ENCODE data around the gene SLC17A8. TPM values are rescaled to one million over a fixed set of nuclear protein-coding genes. Genes with fewer than 3 reads are reported as not detected.
A peak's percentile ranks its signal among the peaks of the same experiment; 100 is the strongest.

The SLC17A8 gene
- total RNA-seq, 1 experiment from 2014 or later = not detected

GRCh38 chr12:100346660-100347059 is 10.2 kb upstream of the SLC17A8 start:
- H3K9me3 ChIP-seq (replicated peaks) = no peaks in the 10 kb centered on the region
- H3K4me3 ChIP-seq = no peak overlapping the region
- H3K36me3 ChIP-seq = no peaks in the 10 kb centered on the region
- H3K4me1 ChIP-seq = no peaks in the 10 kb centered on the region
- H3K27ac ChIP-seq = no peak overlapping the region
- no peaks in the 10 kb centered on the region for H3K27me3 ChIP-seq
- peak in 1 of 2 experiments; percentile 23 for DNase-seq

GRCh38 chr12:100348657-100349454 is 8.0 kb upstream of the SLC17A8 start:
- peak in 1 of 2 experiments; percentile 45 for DNase-seq
- no peaks in the 10 kb centered on the region for H3K4me1 ChIP-seq
- no peaks in the 10 kb centered on the region for H3K27me3 ChIP-seq
- H3K36me3 ChIP-seq = no peaks in the 10 kb centered on the region
- no peak overlapping the region for H3K4me3 ChIP-seq
- H3K9me3 ChIP-seq (replicated peaks) = no peaks in the 10 kb centered on the region
- no peak overlapping the region for H3K27ac ChIP-seq

- Histone ChIP-seq H3K4me1 (peaks cover 10% of the 10 kb centered on the region; the same call in 1 of the 2 replicates), H3K4me3 (no peak overlapping the region), H3K36me3 (no peaks in the 10 kb centered on the region), H3K9me3 (replicated peaks) (no peaks in the 10 kb centered on the region), H3K27me3 (no peaks in the 10 kb centered on the region; the same call in 1 of the 2 replicates), H3K27ac (no peak overlapping the region)
- no peak for DNase-seq
Observed at GRCh38 chr12:100359248-100359647, 2.4 kb downstream of the SLC17A8 start.

- Histone ChIP-seq H3K4me1 (peaks cover 10% of the 10 kb centered on the region; the same call in 1 of the 2 replicates), H3K36me3 (no peaks in the 10 kb centered on the region), H3K4me3 (no peak overlapping the region), H3K27ac (no peak overlapping the region), H3K9me3 (replicated peaks) (no peaks in the 10 kb centered on the region), H3K27me3 (no peaks in the 10 kb centered on the region; the same call in 1 of the 2 replicates)
- DNase-seq = peak; percentile 4 to 20
Observed at GRCh38 chr12:100359822-100360221, 2.9 kb downstream of the SLC17A8 start.

- Histone ChIP-seq H3K9me3 (replicated peaks) (no peaks in the 10 kb centered on the region), H3K36me3 (no peaks in the 10 kb centered on the region), H3K4me3 (no peak overlapping the region), H3K27me3 (no peaks in the 10 kb centered on the region; the same call in 1 of the 2 replicates), H3K4me1 (peaks cover 10% of the 10 kb centered on the region; the same call in 1 of the 2 replicates), H3K27ac (no peak overlapping the region)
- DNase-seq = no peak
Observed at GRCh38 chr12:100360450-100360849, 3.6 kb downstream of the SLC17A8 start.

GRCh38 chr12:100364324-100364723 is 7.5 kb downstream of the SLC17A8 start:
- no peaks in the 10 kb centered on the region for H3K27me3 ChIP-seq
- no peaks in the 10 kb centered on the region for H3K36me3 ChIP-seq
- H3K4me1 ChIP-seq = peaks cover 10% of the 10 kb centered on the region; the same call in 1 of the 2 replicates
- no peaks in the 10 kb centered on the region for H3K9me3 ChIP-seq (replicated peaks)
- H3K4me3 ChIP-seq = no peak overlapping the region
- H3K27ac ChIP-seq = no peak overlapping the region
- DNase-seq = no peak

- no peak overlapping the region for H3K4me3 ChIP-seq
- no peaks in the 10 kb centered on the region for H3K9me3 ChIP-seq (replicated peaks)
- DNase-seq = no peak
- no peak overlapping the region for H3K27ac ChIP-seq
- H3K4me1 ChIP-seq = no peaks in the 10 kb centered on the region
- H3K27me3 ChIP-seq = no peaks in the 10 kb centered on the region
- no peaks in the 10 kb centered on the region for H3K36me3 ChIP-seq
Observed at GRCh38 chr12:100365411-100365810, 8.5 kb downstream of the SLC17A8 start.

- no peaks in the 10 kb centered on the region for H3K27me3 ChIP-seq
- H3K9me3 ChIP-seq (replicated peaks) = no peaks in the 10 kb centered on the region
- no peak for DNase-seq
- no peak overlapping the region for H3K27ac ChIP-seq
- no peak overlapping the region for H3K4me3 ChIP-seq
- H3K36me3 ChIP-seq = no peaks in the 10 kb centered on the region
- no peaks in the 10 kb centered on the region for H3K4me1 ChIP-seq
Observed at GRCh38 chr12:100368066-100368465, 11.2 kb downstream of the SLC17A8 start.

- H3K27me3 ChIP-seq = no peaks in the 10 kb centered on the region
- no peak overlapping the region for H3K27ac ChIP-seq
Observed at GRCh38 chr12:100371146-100371545, 14.3 kb downstream of the SLC17A8 start.

GRCh38 chr12:100372853-100373640 is 16.2 kb downstream of the SLC17A8 start:
- DNase-seq = no peak

More at GRCh38 chr12:100371146-100371545, 14.3 kb downstream of the SLC17A8 start:
- no peak for DNase-seq
- no peak overlapping the region for H3K4me3 ChIP-seq
- H3K9me3 ChIP-seq (replicated peaks) = no peaks in the 10 kb centered on the region
- H3K4me1 ChIP-seq = no peaks in the 10 kb centered on the region
- H3K36me3 ChIP-seq = no peaks in the 10 kb centered on the region

GRCh38 chr12:100375038-100375735 is 18.3 kb downstream of the SLC17A8 start:
- no peak overlapping the region for H3K4me3 ChIP-seq
- peak; percentile 6 to 12 for DNase-seq

More at GRCh38 chr12:100372853-100373640, 16.2 kb downstream of the SLC17A8 start:
- Histone ChIP-seq H3K4me1 (no peaks in the 10 kb centered on the region), H3K27ac (no peak overlapping the region), H3K9me3 (replicated peaks) (no peaks in the 10 kb centered on the region), H3K27me3 (no peaks in the 10 kb centered on the region), H3K36me3 (no peaks in the 10 kb centered on the region), H3K4me3 (no peak overlapping the region)

GRCh38 chr12:100376161-100376560 is 19.3 kb downstream of the SLC17A8 start:
- Histone ChIP-seq H3K9me3 (replicated peaks) (no peaks in the 10 kb centered on the region), H3K27me3 (no peaks in the 10 kb centered on the region), H3K36me3 (no peaks in the 10 kb centered on the region), H3K4me3 (no peak overlapping the region), H3K27ac (no peak overlapping the region), H3K4me1 (no peaks in the 10 kb centered on the region)
- no peak for DNase-seq

More at GRCh38 chr12:100375038-100375735, 18.3 kb downstream of the SLC17A8 start:
- Histone ChIP-seq H3K27me3 (no peaks in the 10 kb centered on the region), H3K4me1 (no peaks in the 10 kb centered on the region), H3K36me3 (no peaks in the 10 kb centered on the region), H3K9me3 (replicated peaks) (no peaks in the 10 kb centered on the region), H3K27ac (no peak overlapping the region)

- no peaks in the 10 kb centered on the region for H3K27me3 ChIP-seq
- DNase-seq = no peak
- H3K27ac ChIP-seq = no peak overlapping the region
- H3K4me3 ChIP-seq = no peak overlapping the region
- no peaks in the 10 kb centered on the region for H3K36me3 ChIP-seq
- no peaks in the 10 kb centered on the region for H3K9me3 ChIP-seq (replicated peaks)
- H3K4me1 ChIP-seq = no peaks in the 10 kb centered on the region
Observed at GRCh38 chr12:100381379-100381778, 24.5 kb downstream of the SLC17A8 start.

- no peaks in the 10 kb centered on the region for H3K4me1 ChIP-seq
- no peak for DNase-seq
- no peaks in the 10 kb centered on the region for H3K9me3 ChIP-seq (replicated peaks)
- H3K36me3 ChIP-seq = no peaks in the 10 kb centered on the region
- H3K27me3 ChIP-seq = no peaks in the 10 kb centered on the region
- no peak overlapping the region for H3K27ac ChIP-seq
- no peak overlapping the region for H3K4me3 ChIP-seq
Observed at GRCh38 chr12:100382338-100382737, 25.5 kb downstream of the SLC17A8 start.

Measured in SJCRH30 (cell line).